HepG2 (cell line): ENCODE data around the gene CCL22. TPM values are rescaled to one million over a fixed set of nuclear protein-coding genes. Genes with fewer than 3 reads are reported as not detected.
A peak's percentile ranks its signal among the peaks of the same experiment; 100 is the strongest.

Experiments used
- ATAC-seq: fragments of 200-7000 bp; cut with Tn5 transposase; 3 replicates; pipeline ENCODE4 v1.9.1; 2020; ENCODE audit warnings: mild to moderate bottlenecking, moderate library complexity
- BruUV-seq: library from RNA; stranded (reverse); fragments of 400-500 nt; replicated peaks from 2 replicates; lab custom pipeline; 2021; lab: Mats Ljungman, UMichigan
- CTCF ChIA-PET: fragments of 300-600 bp; formaldehyde crosslinking; extraction: SDS; loops from one replicate; lab custom pipeline; 2021; ENCODE audit warnings: low total read pairs, inconsistent platforms, low intra/inter-chr PET ratio; lab: Yijun Ruan, JAX
- POLR2A ChIA-PET: fragments of 350-600 bp; sonication (Branson Sonifier 250); formaldehyde crosslinking; loops from one replicate; lab custom pipeline; 2020; ENCODE audit warnings: antibody characterized with exemption, inconsistent platforms; lab: Yijun Ruan, JAX
- DNase-seq: peaks from one replicate; pipeline ENCODE4 v3.0.0-alpha.2; 2015; ENCODE audit warnings: low spot score
- FAIRE-seq: peaks from 3 replicates; lab custom pipeline; 2011; peaks lifted over from hg19 to GRCh38; lab: Jason Lieb, UNC
- H2AFZ ChIP-seq: one replicate; pipeline ENCODE4 v1.6.1; 2011; ENCODE audit warnings: low read length, inconsistent platforms
- H3K27ac ChIP-seq: fragments of 300-600 bp; 3 replicates; pipeline ENCODE4 v1.8.0; 2011; ENCODE audit warnings: mixed run types, mild to moderate bottlenecking, mixed read lengths, low read length, inconsistent platforms; ENCODE audit not compliant: insufficient read depth; ENCODE audit errors: extremely low read length
- H3K27me3 ChIP-seq, 2 experiments: fragments of 200-600 bp in 1 of 2; 2 replicates in 1 of 2; 3 replicates in 1 of 2; pipeline versions ENCODE4 v1.6.0 to v1.8.0; 2011; ENCODE audit warnings: low read length in 2 of 2, mild to moderate bottlenecking in 2 of 2, moderate library complexity in 2 of 2, inconsistent platforms in 1 of 2; ENCODE audit not compliant: insufficient read depth in 2 of 2, control insufficient read depth in 1 of 2
- H3K36me3 ChIP-seq, 2 experiments: fragments of 200-600 bp in 1 of 2; replicated peaks in 1 of 2; 2 replicates in 1 of 2; 3 replicates in 1 of 2; pipeline versions ENCODE4 v1.5.1 to v1.8.0; 2011; ENCODE audit warnings: low read length in 2 of 2, inconsistent platforms in 1 of 2; ENCODE audit not compliant: insufficient read depth in 2 of 2, control insufficient read depth in 1 of 2
- H3K4me1 ChIP-seq: 2 replicates; pipeline ENCODE4 v1.5.1; 2012; ENCODE audit warnings: low read length, inconsistent platforms; ENCODE audit not compliant: insufficient read depth
- H3K4me2 ChIP-seq: 2 replicates; pipeline ENCODE4 v1.6.0; 2011; ENCODE audit warnings: low read depth, low read length, inconsistent platforms
- H3K4me3 ChIP-seq, 3 experiments: fragments of 200-600 bp in 1 of 3; sonication (generic), shearing (Covaris generic) in 1 of 3; replicated peaks in 1 of 3; 2 replicates each; pipeline ENCODE4 v1.5.1; 2011 to 2016; ENCODE audit warnings: low read length in 3 of 3, inconsistent platforms in 2 of 3, low read depth in 2 of 3, mild to moderate bottlenecking in 2 of 3, control low read depth in 1 of 3, mixed read lengths in 1 of 3; ENCODE audit not compliant: insufficient read depth in 1 of 3
- H3K79me2 ChIP-seq: one replicate; pipeline ENCODE4 v1.6.1; 2011; ENCODE audit warnings: low read length, inconsistent platforms; ENCODE audit not compliant: insufficient read depth
- H3K9ac ChIP-seq: 2 replicates; pipeline ENCODE4 v1.6.0; 2011; ENCODE audit warnings: mild to moderate bottlenecking, low read depth, low read length, inconsistent platforms; ENCODE audit not compliant: insufficient read depth
- H3K9me3 ChIP-seq: 2 replicates; pipeline ENCODE4 v1.5.1; 2012; ENCODE audit warnings: mild to moderate bottlenecking, low read length
- H4K20me1 ChIP-seq: 2 replicates; pipeline ENCODE4 v1.6.0; 2011; ENCODE audit warnings: inconsistent platforms, mild to moderate bottlenecking, low read length, moderate library complexity; ENCODE audit not compliant: insufficient read depth
- ARID4A ChIP-seq: sonication (generic); formaldehyde crosslinking; IDR thresholded peaks from 2 replicates; pipeline ENCODE4 v1.5.0; 2020; ENCODE audit warnings: mild to moderate bottlenecking, missing genetic modification reagents, borderline replicate concordance
- HMG20B ChIP-seq: conservative IDR thresholded peaks from 2 replicates; pipeline ENCODE4 v1.6.1; 2016; ENCODE audit warnings: missing genetic modification reagents, missing compliant biosample characterization
- ZNF121 ChIP-seq: sonication (generic); formaldehyde crosslinking; IDR thresholded peaks from 2 replicates; pipeline ENCODE4 v1.5.0; 2020; ENCODE audit warnings: mild to moderate bottlenecking, missing genetic modification reagents
- ZNF235 ChIP-seq: sonication (generic); formaldehyde crosslinking; IDR thresholded peaks from 2 replicates; pipeline ENCODE4 v1.8.1; 2023; ENCODE audit warnings: mild to moderate bottlenecking, missing genetic modification reagents, borderline replicate concordance
- ZNF598 ChIP-seq: sonication (generic); formaldehyde crosslinking; IDR thresholded peaks from 2 replicates; pipeline ENCODE4 v1.5.1; 2020; ENCODE audit warnings: mild to moderate bottlenecking, missing genetic modification reagents, borderline replicate concordance
- WGBS: methylation state at CpG from one replicate; pipeline ENCODE4 v1.1.6; 2017; ENCODE audit warnings: low lambda C conversion rate; 5-methylcytosine and 5-hydroxymethylcytosine counted together
- in situ Hi-C: cut with HindIII; loops from 2 replicates; pipeline ENCODE4 v1.10.0; 2017; ENCODE audit warnings: low pct_unique_long_range_greater_than_20kb; ENCODE audit not compliant: extremely low pct_ligation_motif_present
- intact Hi-C: fragments of 100-400 bp; cut with micrococcal nuclease; formaldehyde crosslinking; loops from one replicate; pipeline ENCODE4 v1.10.0; 2022; ENCODE audit not compliant: unreplicated experiment
- polyA plus RNA-seq, 8 experiments: library from polyadenylated mRNA; depleted of rRNA in 3 of 8; stranded (reverse) in 7 of 8; unstranded in 1 of 8; fragments of >200 nt; fragmentation: Illumina TruSeq in 4 of 8; extraction: Trizol in 4 of 8; gene quantifications; 2 replicates each; pipeline versions ENCODE4 v1.2.1 to v1.2.3, GENCODE V29; 2011 to 2016; ENCODE audit warnings: low read depth in 4 of 8, missing spikeins in 1 of 8, mixed read lengths in 1 of 8; ENCODE audit not compliant: insufficient read depth in 1 of 8
- total RNA-seq, 5 experiments: library from RNA; depleted of rRNA; stranded (reverse); fragments of >200 nt; fragmentation: Illumina TruSeq; extraction: Trizol; gene quantifications; 2 replicates each; pipeline ENCODE4 v1.2.3, GENCODE V29; 2016; ENCODE audit warnings: low read depth in 1 of 5
- TF ChIP-seq, protein P1 (sequence below): sonication (generic); formaldehyde crosslinking; IDR thresholded peaks from 2 replicates; pipeline ENCODE4 v1.4.0; 2020; ENCODE audit warnings: mild to moderate bottlenecking, missing genetic modification reagents

CCL22 gene
- total and polyA plus RNA-seq, 2 of the 13 experiments (the other 11 are each of a cell fraction or from before 2014, with no cell fraction given), result not detected

GRCh38 chr16:57387598-57388354 lies 29.2 kb downstream of the CCL22 start:
- ChIA-PET CTCF (no interaction called here), POLR2A (interaction anchor here (3.8 kb wide), 1 partner anchor 15 kb away, joined by 34 read pairs; the partner anchor contains the start of gene CX3CL1)
- no peak overlapping the region for H3K9ac ChIP-seq
- DNase-seq (no peak), ATAC-seq (no peak), FAIRE-seq (no peak)
- H3K4me2 ChIP-seq, result no peak overlapping the region
- H3K79me2 ChIP-seq, result no peaks in the 10 kb centered on the region
- no peaks in the 10 kb centered on the region for H4K20me1 ChIP-seq
- no peaks in the 10 kb centered on the region for H3K9me3 ChIP-seq
- peaks cover 2 to 11% of the 10 kb centered on the region in 2 experiments; a peak in 4 of 5 replicates for H3K27me3 ChIP-seq
- H3K4me3 ChIP-seq, result no peak overlapping the region
- peaks cover 3 to 6% of the 10 kb centered on the region in 2 experiments; a peak in 3 of 5 replicates for H3K36me3 ChIP-seq
- TF ChIP-seq, protein P1, sequence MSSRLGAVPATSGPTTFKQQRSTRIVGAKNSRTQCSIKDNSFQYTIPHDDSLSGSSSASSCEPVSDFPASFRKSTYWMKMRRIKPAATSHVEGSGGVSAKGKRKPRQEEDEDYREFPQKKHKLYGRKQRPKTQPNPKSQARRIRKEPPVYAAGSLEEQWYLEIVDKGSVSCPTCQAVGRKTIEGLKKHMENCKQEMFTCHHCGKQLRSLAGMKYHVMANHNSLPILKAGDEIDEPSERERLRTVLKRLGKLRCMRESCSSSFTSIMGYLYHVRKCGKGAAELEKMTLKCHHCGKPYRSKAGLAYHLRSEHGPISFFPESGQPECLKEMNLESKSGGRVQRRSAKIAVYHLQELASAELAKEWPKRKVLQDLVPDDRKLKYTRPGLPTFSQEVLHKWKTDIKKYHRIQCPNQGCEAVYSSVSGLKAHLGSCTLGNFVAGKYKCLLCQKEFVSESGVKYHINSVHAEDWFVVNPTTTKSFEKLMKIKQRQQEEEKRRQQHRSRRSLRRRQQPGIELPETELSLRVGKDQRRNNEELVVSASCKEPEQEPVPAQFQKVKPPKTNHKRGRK (CRISPR knock-in tag), result peak; percentile 84
- TF ChIP-seq ZNF121 (CRISPR knock-in tag), result peak; percentile 64
- TF ChIP-seq ZNF598 (CRISPR knock-in tag), result no peak
- TF ChIP-seq HMG20B (CRISPR knock-in tag), result no peak
- TF ChIP-seq ARID4A (CRISPR knock-in tag), result no peak
- TF ChIP-seq ZNF235 (CRISPR knock-in tag), result no peak
- H3K27ac ChIP-seq, result no peak overlapping the region
- 33% methylated on average over 3 of the region's 3 CpGs for WGBS
- H2AFZ ChIP-seq, result no peak overlapping the region
- intact Hi-C loops (no loop called here), in situ Hi-C loops (no loop called here)
- BruUV-seq, result no TSS peak
- H3K4me1 ChIP-seq, result peaks cover 55% of the 10 kb centered on the region
